Measurements from ENCODE around the gene TMEM255B. TPM values are rescaled to one million over a fixed set of nuclear protein-coding genes. Genes with fewer than 3 reads are reported as not detected.

Gene TMEM255B
- total RNA-seq, 1 donor from 2014 or later: 1.7 TPM

DNA sequence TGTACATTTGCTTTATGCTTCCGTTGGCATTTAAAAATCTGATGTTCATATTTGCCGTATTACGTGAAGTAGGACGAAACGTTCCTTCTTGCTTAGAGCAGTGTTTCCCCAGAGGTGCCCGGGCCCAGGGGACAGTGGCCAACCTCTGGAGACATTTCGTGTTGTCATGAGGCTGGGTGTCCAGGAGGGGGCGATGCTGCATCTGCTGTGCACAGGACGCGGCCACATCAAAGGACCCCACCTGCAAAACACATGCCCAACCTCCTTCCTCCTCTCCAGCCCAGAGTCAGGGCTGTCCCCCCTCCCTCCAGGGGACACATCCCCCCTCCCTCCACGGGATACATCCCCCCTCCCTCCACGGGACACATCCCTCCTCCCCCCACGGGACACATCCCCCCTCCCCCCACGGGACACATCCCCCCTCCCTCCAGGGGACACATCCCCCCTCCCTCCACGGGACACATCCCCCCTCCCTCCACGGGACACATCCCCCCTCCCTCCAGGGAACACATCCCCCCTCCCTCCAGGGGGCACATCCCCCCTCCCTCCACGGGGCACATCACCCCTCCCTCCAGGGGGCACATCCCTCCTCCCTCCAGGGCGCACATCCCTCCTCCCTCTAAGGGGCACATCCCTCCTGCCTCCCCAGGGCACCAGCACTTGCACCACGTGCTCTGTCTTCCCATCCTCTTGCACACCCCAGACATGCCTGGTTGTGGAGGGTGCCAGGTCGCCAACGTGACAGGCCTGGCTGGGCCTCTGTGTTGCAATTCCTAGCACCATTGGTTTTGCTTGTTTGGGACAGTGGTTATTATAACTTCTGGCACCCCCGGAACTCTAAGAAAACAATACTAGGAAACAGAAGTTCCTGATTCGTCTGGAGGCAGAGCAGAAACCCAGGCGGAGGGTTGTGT lies 58.2 kb downstream of the TMEM255B start:
- H3K36me3 Mint-ChIP-seq: peaks cover 1% of the 10 kb centered on the region
- peak; percentile 89 to 91 for DNase-seq (ENCODE audit: low spot score in 2 of 2, unreplicated experiment in 2 of 2)
- no peak overlapping the region for H3K4me3 Mint-ChIP-seq
- no peaks in the 10 kb centered on the region for H3K27me3 Mint-ChIP-seq (ENCODE audit: low read depth)
- H3K4me1 Mint-ChIP-seq: peaks cover 30% of the 10 kb centered on the region
- no peaks in the 10 kb centered on the region for H3K9me3 Mint-ChIP-seq
- TF ChIP-seq, protein P1, sequence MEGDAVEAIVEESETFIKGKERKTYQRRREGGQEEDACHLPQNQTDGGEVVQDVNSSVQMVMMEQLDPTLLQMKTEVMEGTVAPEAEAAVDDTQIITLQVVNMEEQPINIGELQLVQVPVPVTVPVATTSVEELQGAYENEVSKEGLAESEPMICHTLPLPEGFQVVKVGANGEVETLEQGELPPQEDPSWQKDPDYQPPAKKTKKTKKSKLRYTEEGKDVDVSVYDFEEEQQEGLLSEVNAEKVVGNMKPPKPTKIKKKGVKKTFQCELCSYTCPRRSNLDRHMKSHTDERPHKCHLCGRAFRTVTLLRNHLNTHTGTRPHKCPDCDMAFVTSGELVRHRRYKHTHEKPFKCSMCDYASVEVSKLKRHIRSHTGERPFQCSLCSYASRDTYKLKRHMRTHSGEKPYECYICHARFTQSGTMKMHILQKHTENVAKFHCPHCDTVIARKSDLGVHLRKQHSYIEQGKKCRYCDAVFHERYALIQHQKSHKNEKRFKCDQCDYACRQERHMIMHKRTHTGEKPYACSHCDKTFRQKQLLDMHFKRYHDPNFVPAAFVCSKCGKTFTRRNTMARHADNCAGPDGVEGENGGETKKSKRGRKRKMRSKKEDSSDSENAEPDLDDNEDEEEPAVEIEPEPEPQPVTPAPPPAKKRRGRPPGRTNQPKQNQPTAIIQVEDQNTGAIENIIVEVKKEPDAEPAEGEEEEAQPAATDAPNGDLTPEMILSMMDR (IDR thresholded peaks at IDR 0.05; ENCODE audit: unreplicated experiment): peak; percentile 87
- H3K27ac Mint-ChIP-seq: peak overlapping the region; percentile 64

DNA sequence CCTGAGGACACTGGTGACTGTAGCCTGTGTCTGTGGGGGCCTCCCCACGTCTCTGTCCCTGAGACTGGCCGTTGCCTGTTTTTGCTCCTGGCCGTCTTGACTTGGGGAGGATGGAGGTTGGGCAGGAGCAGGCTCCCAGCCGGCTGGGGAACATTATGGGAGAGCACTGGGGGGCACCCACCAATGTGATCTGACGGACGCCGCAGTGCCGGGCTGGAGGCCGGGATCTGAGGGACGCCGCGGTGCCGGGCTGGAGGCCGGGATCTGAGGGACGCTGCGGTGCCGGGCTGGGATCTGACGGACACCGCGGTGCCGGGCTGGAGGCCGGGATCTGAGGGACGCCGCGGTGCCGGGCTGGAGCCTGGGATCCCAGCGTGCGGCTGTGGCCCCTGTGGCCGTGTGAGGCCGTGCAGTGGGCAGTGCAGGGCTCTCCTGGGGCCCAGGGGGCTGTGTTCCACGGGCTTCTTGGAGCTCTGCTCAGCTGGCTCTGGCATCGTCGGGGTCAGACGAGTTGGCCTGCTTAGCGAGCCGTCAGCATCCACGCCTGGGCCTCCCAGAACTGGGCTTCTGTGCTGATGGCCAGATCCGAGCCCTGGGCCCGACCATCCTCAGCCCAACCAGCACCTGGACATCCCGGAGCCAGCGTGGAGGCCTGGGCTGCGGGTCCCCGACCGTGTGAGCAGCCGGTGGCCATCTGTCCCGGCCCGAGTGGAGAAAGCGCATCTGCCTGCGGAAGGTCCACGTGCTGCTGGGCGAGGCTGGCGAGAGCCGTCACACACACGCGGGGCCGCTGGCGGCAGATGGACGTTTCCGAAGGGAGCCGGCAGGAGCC lies 59.0 kb downstream of the TMEM255B start:
- TF ChIP-seq, protein P1 (IDR thresholded peaks at IDR 0.05; ENCODE audit: unreplicated experiment): no peak
- Mint-ChIP-seq H3K9me3 (no peaks in the 10 kb centered on the region), H3K36me3 (peaks cover 1% of the 10 kb centered on the region), H3K27ac (peak overlapping the region; percentile 57), H3K4me1 (peaks cover 34% of the 10 kb centered on the region), H3K4me3 (no peak overlapping the region), H3K27me3 (ENCODE audit: low read depth) (no peaks in the 10 kb centered on the region)
- no peak for DNase-seq (ENCODE audit: low spot score in 2 of 2, unreplicated experiment in 2 of 2)

DNA sequence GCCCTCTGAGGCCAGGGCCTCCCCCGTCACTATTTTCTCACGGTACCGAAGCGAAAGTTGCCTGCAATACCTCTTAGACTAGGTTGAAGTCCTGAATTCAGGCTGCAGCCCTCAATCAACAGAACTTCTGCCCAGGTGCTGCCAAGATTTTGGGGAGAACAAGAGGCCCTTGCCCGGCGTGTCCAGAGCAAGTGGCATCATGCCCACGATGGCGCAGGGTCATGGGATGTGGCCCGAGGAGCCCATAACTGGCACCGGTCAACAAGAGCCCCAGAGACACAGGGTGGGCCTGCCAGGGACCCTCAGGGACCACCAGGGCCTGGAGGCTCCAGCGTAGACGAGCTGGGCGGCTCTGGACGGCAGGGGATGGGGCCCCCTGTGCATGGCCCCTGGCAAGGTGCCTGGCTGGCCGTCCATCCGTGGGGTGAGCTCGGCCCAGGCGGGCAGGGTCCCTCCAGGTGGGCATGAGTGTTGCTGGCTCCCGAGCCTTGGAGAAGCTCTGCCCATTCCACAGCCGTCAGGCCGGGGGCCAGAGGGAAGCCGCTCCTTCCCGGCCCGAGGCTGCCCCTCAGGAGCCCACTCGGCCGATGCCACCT lies 59.8 kb downstream of the TMEM255B start:
- TF ChIP-seq, protein P1 (IDR thresholded peaks at IDR 0.05; ENCODE audit: unreplicated experiment): no peak
- H3K9me3 Mint-ChIP-seq: no peaks in the 10 kb centered on the region
- H3K27me3 Mint-ChIP-seq (ENCODE audit: low read depth): no peaks in the 10 kb centered on the region
- peaks cover 4% of the 10 kb centered on the region for H3K36me3 Mint-ChIP-seq
- H3K4me1 Mint-ChIP-seq: peaks cover 36% of the 10 kb centered on the region
- no peak for DNase-seq (ENCODE audit: low spot score in 2 of 2, unreplicated experiment in 2 of 2)
- H3K4me3 Mint-ChIP-seq: no peak overlapping the region
- H3K27ac Mint-ChIP-seq: no peak overlapping the region

DNA sequence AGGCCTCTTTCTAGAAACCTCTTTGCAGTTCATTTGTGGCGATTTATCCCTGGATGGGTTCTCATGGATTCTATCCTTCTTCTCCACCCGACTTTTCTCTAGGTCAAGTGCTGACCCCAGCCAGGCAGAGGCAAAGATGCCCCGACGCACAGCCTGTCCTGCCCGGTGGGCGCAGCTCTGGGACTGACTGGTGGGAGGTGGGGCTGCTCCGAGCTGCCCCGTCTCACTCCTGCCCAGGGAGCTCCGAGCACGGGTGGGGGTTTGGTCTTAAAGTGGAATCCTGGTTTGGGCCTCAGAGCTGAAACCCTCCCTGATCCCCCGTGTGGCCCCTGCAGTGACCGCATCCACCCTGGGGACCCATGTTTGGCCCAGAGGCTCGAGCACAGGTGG lies 60.3 kb downstream of the TMEM255B start:
- Mint-ChIP-seq H3K27me3 (ENCODE audit: low read depth) (no peaks in the 10 kb centered on the region), H3K4me1 (peaks cover 32% of the 10 kb centered on the region)

More for the DNA sequence above, 60.3 kb downstream of the TMEM255B start:
- H3K9me3 Mint-ChIP-seq: no peaks in the 10 kb centered on the region
- H3K4me3 Mint-ChIP-seq: no peak overlapping the region
- peaks cover 6% of the 10 kb centered on the region for H3K36me3 Mint-ChIP-seq
- TF ChIP-seq, protein P1 (IDR thresholded peaks at IDR 0.05; ENCODE audit: unreplicated experiment): no peak
- DNase-seq (ENCODE audit: low spot score in 2 of 2, unreplicated experiment in 2 of 2): no peak
- H3K27ac Mint-ChIP-seq: no peak overlapping the region

All from mesothelial cell of epicardium (in vitro differentiated cells).